SK-N-MC (cell line): ENCODE results near the gene R3HDM2.

ENCODE experiments used
- EZH2 ChIP-seq: fragments of 200-600 bp; sonication (generic); IDR thresholded peaks from one replicate; pipeline ENCODE4 v1.6.1; 2017; ENCODE audit warnings: antibody characterized with exemption
- FOXP2 ChIP-seq: optimal IDR thresholded peaks from 2 replicates; pipeline ENCODE3; 2011; ENCODE audit warnings: mild to moderate bottlenecking, moderate library complexity; ENCODE audit not compliant: insufficient read depth; ENCODE audit errors: extremely low read length, control extremely low read depth
- POLR2AphosphoS5 ChIP-seq: IDR thresholded peaks from 2 replicates; pipeline ENCODE4 v1.6.1; 2012; ENCODE audit warnings: mild to moderate bottlenecking, low read depth, low read length, borderline replicate concordance

GRCh38 chr12:57280211-57281062 lies 150.4 kb downstream of the R3HDM2 start:
- no peak for TF ChIP-seq EZH2
- no peak for TF ChIP-seq POLR2AphosphoS5
- TF ChIP-seq FOXP2: no peak
